MM.1S (cell line): Measurements from ENCODE around the gene B9D2.

ENCODE experiments used
- CTCF ChIP-seq: fragments of 300-600 bp; sonication (generic); IDR thresholded peaks from 2 replicates; pipeline ENCODE4 v1.5.1; 2016; ENCODE audit warnings: antibody characterized with exemption, low read length, mixed read lengths
- EZH2 ChIP-seq: fragments of 300-600 bp; sonication (generic); optimal IDR thresholded peaks from 2 replicates; pipeline ENCODE3; 2017; ENCODE audit warnings: low read depth, mild to moderate bottlenecking, antibody characterized with exemption, low read length, mixed read lengths
- EZH2phosphoT487 ChIP-seq: fragments of 300-600 bp; sonication (generic); IDR thresholded peaks from 2 replicates; pipeline ENCODE4 v1.6.1; 2018; ENCODE audit warnings: antibody characterized with exemption, low read length

GRCh38 chr19:41311072-41311471, 52.9 kb downstream of the B9D2 start:
- TF ChIP-seq CTCF = no peak
- TF ChIP-seq EZH2 = no peak
- TF ChIP-seq EZH2phosphoT487 = no peak
